Muscle layer of colon (tissue), 2 donors: Measurements from ENCODE around the gene PREX1.
"Not testable (repeated sequence)": the region's sequence is repeated elsewhere in the genome, so short reads cannot be mapped to it uniquely, and the experiment has no call there.

Experiments
- H3K27ac ChIP-seq: one replicate; pipeline ENCODE4 v1.7.0; 2013; ENCODE audit warnings: low read depth, mild to moderate bottlenecking, low read length, moderate library complexity
- H3K27me3 ChIP-seq, 2 donors: one replicate each; pipeline ENCODE4 v1.7.0; 2013; ENCODE audit warnings: low read length in 2 of 2, mild to moderate bottlenecking in 2 of 2; ENCODE audit not compliant: insufficient read depth in 2 of 2, control insufficient read depth in 1 of 2
- H3K36me3 ChIP-seq: one replicate; pipeline ENCODE4 v1.7.0; 2013; ENCODE audit warnings: mild to moderate bottlenecking, low read length; ENCODE audit not compliant: insufficient read depth
- H3K4me1 ChIP-seq: one replicate; pipeline ENCODE4 v1.7.0; 2013; ENCODE audit warnings: mild to moderate bottlenecking, low read length; ENCODE audit not compliant: insufficient read depth
- H3K4me3 ChIP-seq, 2 donors: one replicate each; pipeline ENCODE4 v1.7.0; 2013; ENCODE audit warnings: low read length in 2 of 2, low read depth in 1 of 2, mild to moderate bottlenecking in 1 of 2, moderate library complexity in 1 of 2
- H3K9ac ChIP-seq: one replicate; pipeline ENCODE4 v1.7.0; 2013; ENCODE audit warnings: low read length
- H3K9me3 ChIP-seq: one replicate; pipeline ENCODE4 v1.7.0; 2013; ENCODE audit warnings: mild to moderate bottlenecking, low read length
- donor health status: abdominal sarcoma.
- donor health status: Adenocarcinoma of cecum.

PREX1 gene

DNA sequence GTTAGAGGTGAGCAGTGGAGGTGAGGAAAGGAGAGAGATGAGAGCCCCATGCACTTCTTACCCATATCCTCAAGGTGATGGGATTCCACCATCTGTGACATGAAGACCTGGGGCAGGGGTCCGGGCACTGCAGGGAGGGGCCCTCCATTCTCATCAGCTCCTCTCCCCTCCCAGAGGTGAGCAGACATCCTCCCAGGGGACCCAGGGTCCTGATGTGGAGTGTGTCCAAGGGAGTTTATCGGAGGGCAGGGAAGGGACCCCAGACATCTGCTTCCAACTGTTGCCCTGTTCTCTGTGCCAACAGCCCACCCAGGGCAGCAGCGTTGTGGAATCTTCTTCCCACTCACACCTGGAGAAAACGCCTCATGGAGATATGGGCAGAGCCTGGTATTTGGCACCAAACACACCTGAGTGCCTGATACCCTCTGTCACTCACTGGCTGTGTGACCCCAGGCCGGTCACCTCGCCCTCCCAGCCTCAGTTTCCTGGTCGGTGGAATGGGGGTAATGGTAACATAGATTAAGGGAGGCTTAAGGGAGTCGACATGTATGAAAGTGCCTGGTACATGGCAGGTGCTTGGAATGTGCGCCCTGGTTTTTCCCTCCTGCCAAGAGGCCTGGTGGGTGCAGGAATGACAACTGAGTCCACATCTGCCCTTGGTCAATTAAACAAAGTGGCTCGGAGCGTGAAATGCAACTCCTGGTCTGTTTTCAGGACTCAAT lies 227.9 kb downstream of the PREX1 start:
- no peak overlapping the region for H3K9ac ChIP-seq
- no peaks in the 10 kb centered on the region for H3K27me3 ChIP-seq
- H3K36me3 ChIP-seq = no peaks in the 10 kb centered on the region
- no peak overlapping the region for H3K27ac ChIP-seq
- H3K4me1 ChIP-seq = peaks cover 12% of the 10 kb centered on the region
- no peak overlapping the region for H3K4me3 ChIP-seq
- no peaks in the 10 kb centered on the region for H3K9me3 ChIP-seq

DNA sequence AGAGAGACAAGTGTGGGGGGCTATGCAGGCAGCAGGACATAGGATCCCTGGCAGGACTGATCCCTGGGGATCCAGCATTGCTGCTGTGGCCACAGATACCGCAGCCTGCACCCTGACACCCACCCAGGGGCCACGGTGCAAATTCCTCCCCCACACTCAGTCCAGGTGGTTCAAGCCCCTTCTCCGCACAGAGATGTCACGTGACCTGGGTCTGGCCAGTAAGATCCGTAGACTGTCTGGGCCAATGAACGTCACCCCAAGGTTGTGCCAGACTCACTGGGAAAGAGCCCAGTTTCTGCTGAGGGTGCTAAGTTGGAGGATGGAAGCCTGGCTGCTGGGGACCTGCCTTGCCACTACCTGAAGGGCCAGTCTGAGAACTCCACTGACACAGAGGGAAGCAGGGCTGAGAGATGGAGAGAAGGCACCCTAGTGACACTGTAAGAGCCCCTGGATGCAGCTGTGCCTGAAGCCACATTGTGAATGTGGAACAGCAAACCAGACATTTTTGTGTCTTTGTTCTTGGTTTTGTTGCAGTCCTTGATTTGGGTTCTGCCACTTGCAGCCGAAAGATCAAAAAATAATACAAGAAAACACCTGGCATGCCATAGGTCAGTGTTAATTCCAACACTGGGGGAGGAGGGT lies 228.6 kb downstream of the PREX1 start:
- Histone ChIP-seq H3K9ac (no peak overlapping the region), H3K27me3 (no peaks in the 10 kb centered on the region), H3K4me1 (peaks cover 15% of the 10 kb centered on the region), H3K4me3 (no peak overlapping the region), H3K9me3 (no peaks in the 10 kb centered on the region), H3K36me3 (no peaks in the 10 kb centered on the region), H3K27ac (no peak overlapping the region)

DNA sequence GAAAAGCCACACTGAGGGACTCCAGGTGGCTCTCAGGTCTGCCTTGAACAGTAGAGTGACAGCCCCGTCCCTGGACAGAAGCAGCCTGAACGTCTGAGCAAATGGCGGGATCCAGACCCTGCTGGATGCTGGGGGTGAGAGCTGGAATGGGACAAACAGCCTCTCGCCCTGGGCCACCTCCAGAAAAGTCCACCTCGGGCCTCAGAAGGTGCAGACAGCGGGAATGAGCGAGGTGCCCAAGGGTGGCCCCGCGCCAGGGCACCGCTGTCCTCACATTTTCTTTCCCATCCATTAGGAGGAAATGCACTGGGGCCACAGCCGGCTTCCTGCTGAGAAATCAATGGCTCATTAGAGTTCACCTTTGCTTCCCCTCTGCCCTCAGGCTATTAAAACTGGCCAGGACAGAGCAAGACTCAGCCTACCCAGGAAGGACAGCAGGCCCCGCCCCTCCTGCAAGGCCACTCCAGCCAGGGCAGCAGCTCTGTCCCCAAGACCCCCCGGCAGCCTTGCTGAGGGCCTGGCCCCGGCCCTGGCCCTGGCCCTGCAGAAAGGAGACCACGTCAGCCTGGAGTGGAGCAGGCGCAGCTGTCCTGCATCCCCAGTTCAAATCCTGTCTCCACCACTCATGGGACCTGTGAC lies 229.4 kb downstream of the PREX1 start:
- not testable (repeated sequence) for H3K36me3 ChIP-seq, H3K27ac ChIP-seq, H3K9me3 ChIP-seq, H3K9ac ChIP-seq, H3K27me3 ChIP-seq, H3K4me3 ChIP-seq
- H3K4me1 ChIP-seq = peaks cover 15% of the 10 kb centered on the region

DNA sequence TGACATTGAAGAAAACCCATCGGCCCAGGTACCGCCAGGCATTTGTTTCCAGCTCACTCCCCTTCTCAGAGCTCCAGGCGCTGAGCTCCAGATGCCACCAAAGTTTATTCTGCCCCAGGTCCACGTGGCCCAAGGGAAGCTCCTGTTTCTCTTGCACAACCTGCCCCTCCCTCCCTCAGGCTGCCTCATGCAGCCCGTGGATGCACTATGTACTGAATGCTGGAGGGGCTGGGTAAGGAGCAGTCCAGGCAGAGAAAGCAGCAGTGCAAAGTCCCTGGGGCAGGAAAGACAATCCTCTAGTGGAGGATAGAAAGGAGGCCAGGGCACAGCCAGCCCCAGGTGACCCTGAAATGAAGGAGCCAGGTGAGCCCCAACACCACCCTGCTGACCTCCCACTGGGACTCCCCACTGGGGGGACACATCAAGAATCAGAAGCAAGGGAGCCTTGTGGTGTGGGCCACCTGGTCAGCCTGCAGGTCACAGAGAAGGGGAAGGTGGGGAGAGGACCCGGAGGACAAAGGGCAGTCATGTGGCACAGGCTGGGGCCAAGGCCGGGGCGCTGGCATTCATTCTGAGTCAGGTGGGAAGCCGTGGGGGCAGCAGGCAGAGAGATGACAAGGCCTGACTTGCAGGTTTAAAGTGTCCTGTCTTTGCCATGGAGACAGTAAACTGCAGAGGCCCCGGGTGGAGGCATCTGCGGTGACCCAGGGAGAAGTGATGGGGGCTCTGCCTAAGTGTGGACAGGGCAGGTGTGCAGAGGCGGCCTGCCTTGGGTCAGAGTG lies 230.1 kb downstream of the PREX1 start:
- Histone ChIP-seq H3K9me3 (no peaks in the 10 kb centered on the region), H3K36me3 (no peaks in the 10 kb centered on the region), H3K27ac (no peak overlapping the region), H3K9ac (no peak overlapping the region), H3K27me3 (no peaks in the 10 kb centered on the region), H3K4me1 (peaks cover 15% of the 10 kb centered on the region), H3K4me3 (no peak overlapping the region)

DNA sequence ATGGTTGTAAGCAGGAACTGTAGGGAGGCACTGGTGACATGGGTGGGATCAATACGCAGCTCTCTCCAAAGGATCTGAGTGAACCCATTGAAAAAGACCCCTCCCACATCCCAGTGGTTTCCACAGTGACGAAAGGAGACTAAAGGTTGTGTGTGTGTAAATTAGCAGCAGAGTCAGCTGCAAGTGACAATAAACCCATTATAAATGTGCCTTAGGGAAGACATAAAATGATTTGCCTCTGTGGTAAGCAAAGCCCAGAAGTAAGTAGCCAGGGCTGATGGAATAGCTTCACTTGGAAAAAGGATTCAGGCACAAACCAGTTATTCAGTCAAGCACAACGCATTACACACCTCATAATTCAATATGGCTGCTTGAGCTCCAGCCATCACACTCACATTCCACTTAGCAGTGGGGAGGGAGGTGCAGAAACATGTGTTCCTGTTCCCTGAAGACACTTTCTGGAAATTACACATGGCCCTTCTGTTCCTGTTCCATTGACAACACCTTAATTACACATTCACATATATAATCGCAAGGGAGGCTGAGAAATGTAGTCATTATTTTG lies 231.4 kb downstream of the PREX1 start:
- Histone ChIP-seq H3K27me3 (no peaks in the 10 kb centered on the region), H3K27ac (no peak overlapping the region), H3K4me3 (no peak overlapping the region), H3K9ac (no peak overlapping the region), H3K4me1 (peaks cover 15% of the 10 kb centered on the region), H3K36me3 (no peaks in the 10 kb centered on the region), H3K9me3 (no peaks in the 10 kb centered on the region)

DNA sequence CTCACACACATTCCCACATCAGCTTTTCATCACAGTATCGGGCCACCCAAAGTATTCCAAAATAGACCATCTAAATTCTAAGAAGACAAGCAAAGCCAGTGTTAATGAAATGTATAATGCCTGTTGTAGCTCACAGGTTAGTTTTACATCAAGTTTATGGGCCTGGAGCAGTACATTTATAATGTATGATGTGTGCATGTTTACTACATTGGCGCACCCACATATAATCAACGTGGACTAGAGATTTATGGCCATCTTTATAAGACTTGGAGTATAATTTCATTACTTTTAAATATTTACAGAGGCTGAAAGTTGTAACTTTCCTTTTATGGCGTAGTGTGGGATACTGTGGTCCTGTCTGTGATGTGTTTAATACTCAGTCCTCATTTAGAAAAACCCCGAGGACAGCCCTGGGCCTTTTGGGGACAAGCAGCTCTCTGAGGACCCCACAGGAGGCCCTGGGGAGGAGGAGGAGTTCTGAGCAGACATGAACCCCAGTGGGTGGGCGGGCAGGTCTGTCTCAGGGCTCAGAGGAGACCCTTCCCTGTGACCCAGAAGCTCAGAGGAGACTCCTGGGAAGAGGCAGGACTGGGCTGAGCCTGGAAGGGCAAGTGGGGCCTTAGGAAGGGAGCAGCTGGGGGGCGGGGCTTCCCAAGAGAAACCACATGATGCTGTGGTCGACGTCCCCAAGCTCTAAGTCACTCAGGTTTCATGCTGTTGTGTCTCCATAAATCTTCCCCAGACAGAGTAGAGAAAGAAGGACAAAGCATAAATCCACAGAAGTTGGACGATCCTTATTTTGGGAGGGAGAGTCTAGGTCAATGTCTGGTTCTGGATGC lies 232.1 kb downstream of the PREX1 start:
- no peaks in the 10 kb centered on the region for H3K9me3 ChIP-seq
- peaks cover 15% of the 10 kb centered on the region for H3K4me1 ChIP-seq
- H3K27me3 ChIP-seq = no peaks in the 10 kb centered on the region
- no peak overlapping the region for H3K4me3 ChIP-seq
- no peaks in the 10 kb centered on the region for H3K36me3 ChIP-seq
- H3K27ac ChIP-seq = no peak overlapping the region
- H3K9ac ChIP-seq = no peak overlapping the region

DNA sequence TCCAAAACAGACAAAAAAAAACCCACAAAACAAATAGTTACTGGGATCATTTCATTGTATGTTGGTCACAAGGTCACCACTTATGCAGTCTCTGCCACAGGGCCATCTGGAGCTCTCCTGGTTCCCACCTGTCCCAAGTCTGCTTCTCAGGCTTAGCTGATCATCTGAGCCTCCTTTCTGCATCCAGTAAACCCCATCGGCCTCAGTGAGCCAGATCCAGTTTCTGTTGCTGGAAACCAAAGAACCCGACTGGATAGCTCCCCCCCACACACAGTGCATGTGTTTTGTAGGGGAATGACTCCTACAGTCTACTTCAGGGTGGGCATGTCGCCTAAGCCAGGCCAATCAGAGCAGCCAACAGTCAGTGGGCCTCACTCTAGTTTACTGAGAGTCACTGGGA lies 233.3 kb downstream of the PREX1 start:
- H3K27ac ChIP-seq = no peak overlapping the region
- H3K27me3 ChIP-seq = no peaks in the 10 kb centered on the region
- no peak overlapping the region for H3K9ac ChIP-seq
- H3K36me3 ChIP-seq = no peaks in the 10 kb centered on the region
- H3K9me3 ChIP-seq = no peaks in the 10 kb centered on the region
- no peak overlapping the region for H3K4me3 ChIP-seq
- H3K4me1 ChIP-seq = peaks cover 15% of the 10 kb centered on the region

GRCh38 chr20:48592107-48592940 lies 235.5 kb downstream of the PREX1 start:
- Histone ChIP-seq H3K4me3 (no peak overlapping the region), H3K36me3 (no peaks in the 10 kb centered on the region), H3K9ac (no peak overlapping the region), H3K27me3 (no peaks in the 10 kb centered on the region), H3K27ac (no peak overlapping the region), H3K9me3 (no peaks in the 10 kb centered on the region), H3K4me1 (peaks cover 15% of the 10 kb centered on the region)

GRCh38 chr20:48586730-48587129 lies 241.1 kb downstream of the PREX1 start:
- no peaks in the 10 kb centered on the region for H3K9me3 ChIP-seq
- no peaks in the 10 kb centered on the region for H3K4me1 ChIP-seq
- H3K36me3 ChIP-seq = no peaks in the 10 kb centered on the region
- H3K4me3 ChIP-seq = no peak overlapping the region
- H3K27ac ChIP-seq = no peak overlapping the region
- H3K27me3 ChIP-seq = no peaks in the 10 kb centered on the region
- no peak overlapping the region for H3K9ac ChIP-seq
